GM18868 (cell line): ENCODE measurements around the gene KRTAP2-2.

Experiments used
- ATAC-seq: cut with Tn5 transposase; IDR thresholded peaks from one replicate; pipeline ENCODE4 v1.9.1; 2021; ENCODE audit warnings: mild to moderate bottlenecking, moderate library complexity; ENCODE audit not compliant: unreplicated experiment

Gene KRTAP2-2

DNA sequence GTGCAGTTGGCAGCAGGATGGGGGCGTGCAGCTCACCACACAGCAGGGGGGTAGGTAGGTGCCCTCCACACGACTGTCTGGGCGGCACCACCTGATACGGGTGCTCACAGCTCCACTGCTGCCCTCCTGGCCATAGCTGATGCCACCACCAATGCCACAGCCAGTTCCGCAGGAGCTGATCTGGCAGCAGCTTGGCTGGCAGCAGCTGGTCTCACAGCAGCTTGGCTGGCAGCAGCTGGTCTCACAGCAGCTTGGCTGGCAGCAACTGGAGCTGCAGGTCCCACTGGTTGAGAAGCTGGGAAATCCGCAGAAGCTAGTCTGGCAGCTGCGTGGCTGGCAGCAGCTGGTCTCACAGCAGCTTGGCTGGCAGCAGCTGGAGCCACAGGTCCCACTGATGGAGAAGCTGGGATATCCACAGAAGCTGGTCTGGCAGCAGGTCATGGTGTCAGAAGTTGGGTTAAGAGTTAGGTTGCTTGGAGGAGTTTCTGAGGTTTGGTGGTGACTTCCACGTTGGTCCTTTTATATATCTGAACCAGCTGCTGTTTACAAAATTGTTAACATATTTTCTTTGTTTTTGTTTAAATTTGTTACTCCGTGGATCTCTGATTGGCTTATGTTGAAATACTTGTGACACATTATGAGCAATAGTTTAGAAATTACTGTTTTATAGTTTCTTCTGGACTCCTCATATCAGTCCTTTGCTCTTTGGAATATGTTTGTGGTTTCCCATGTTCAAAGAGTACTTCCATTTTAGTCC, 28.1 kb downstream of the KRTAP2-2 start, which contains the start of gene KRTAP1-5:
Gene KRTAP1-5, minus strand, starts transcription at position 494 of the 757 bp plus-strand sequence. Its CDS starts 53 bp downstream, at position 441.
- no peak for ATAC-seq

GRCh38 chr17:41024697-41025096, 30.3 kb downstream of the KRTAP2-2 start:
- no peak for ATAC-seq

DNA sequence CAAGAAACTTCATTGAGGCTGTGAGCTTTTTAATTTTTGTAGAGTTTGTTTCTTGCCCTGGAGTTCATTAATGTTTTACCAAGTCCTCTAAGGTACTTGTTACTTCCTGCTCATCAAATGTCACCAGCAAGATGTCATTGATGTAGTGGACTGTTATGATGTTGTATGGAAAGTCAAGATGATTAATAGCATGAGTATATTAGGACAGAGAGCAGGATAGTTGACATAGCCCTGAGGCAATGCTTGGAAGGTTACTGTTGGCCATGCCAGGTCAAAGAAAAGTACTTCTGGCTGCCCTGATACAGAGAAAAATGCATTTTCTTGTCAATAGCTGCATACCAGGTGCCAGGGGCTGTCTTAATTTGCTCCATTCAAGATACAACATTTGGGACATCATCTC, 34.7 kb downstream of the KRTAP2-2 start:
- ATAC-seq, result no peak

DNA sequence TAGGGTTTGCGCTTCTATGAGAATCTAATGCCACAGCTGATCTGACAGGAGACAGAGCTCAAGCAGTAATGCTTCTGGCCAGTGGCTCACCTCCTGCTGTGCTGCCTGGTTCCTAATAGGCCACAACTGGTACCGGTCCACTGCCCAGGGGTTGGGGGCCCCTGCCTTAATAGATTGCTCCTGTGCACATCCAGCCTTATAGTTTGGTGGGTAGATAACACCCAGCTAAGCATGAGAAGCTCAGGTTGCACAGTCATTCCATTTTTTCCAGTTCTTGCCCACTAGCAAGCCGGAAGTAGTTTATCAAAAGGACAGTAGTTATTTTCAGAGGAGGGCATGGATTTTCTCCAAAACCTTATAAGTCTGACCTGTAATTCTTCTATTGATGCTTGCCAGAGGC, 35.6 kb downstream of the KRTAP2-2 start:
- no peak for ATAC-seq

GRCh38 chr17:41018541-41018940, 36.5 kb downstream of the KRTAP2-2 start:
- ATAC-seq, result no peak

DNA sequence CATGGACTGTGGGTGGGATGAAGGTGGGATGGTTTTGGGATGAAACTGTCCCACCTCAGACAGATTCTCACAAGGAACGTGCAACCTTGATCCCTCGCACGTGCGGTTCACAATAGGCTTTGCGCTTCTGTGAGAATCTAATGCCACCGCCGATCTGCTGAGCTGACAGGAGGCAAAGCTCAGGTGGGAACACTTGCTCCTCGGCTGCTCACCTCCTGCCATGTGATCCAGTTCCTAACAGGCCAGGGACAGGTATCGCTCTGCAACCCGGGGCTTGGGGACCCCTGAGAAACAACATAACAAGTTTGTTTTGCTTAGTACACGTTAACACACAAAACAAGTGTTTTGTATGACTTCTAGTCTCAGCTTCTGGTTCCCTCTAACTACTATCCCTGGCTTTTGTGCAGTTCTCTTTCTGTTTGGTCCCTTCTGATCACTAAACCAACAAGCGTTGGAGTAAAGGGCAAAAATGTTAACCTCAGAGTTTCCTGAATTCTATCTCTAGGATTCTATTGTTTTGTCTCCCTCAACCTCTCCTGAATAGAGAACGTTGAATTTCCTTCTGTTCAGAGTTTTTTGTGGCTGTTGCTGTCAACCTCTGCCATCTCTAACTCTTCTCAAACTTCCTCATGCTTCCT, 38.3 kb downstream of the KRTAP2-2 start:
- ATAC-seq, result no peak

GRCh38 chr17:41015454-41015853, 39.6 kb downstream of the KRTAP2-2 start:
- no peak for ATAC-seq

DNA sequence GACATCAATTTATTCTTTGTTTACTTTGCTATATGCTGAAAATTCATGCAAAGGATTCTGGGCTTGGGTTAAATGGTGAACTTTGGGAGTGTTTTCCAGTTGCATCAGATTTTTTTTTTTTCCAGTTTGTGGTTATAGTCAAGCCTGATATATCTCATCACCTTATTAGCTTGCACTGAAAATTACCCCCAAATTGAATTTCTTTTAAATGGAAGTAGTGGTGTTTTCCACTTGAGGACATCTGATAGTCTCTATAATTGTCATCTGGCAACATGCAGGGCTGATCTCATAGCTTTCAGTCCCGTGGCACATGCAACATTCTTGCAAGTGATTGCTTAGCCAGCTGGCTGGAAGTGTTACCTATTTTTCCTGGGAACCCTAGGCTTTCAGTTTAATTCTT, 41.4 kb downstream of the KRTAP2-2 start:
- ATAC-seq, result no peak

DNA sequence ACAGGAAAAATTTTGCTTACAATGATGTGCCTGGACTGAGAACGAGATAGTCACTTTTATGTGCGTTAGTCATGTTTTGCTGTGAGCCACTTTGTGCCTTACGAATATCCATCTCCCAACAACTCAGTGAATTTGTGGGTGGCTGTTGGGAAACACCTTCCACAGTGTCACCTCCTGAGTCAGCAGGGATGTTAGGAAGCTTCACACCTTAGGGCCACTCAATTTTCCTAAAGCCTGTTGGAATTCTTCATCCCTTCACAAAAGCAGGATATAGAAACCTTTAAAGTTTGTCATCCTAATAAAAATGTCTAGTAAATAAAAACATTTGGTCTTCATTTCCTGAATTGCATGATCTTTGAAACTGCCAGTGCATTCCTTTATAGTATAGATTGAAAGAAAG, 41.8 kb downstream of the KRTAP2-2 start:
- no peak for ATAC-seq

- ATAC-seq, result no peak
Observed at GRCh38 chr17:41012326-41013120, 42.5 kb downstream of the KRTAP2-2 start.

GRCh38 chr17:41010441-41010840, 44.6 kb downstream of the KRTAP2-2 start:
- no peak for ATAC-seq

DNA sequence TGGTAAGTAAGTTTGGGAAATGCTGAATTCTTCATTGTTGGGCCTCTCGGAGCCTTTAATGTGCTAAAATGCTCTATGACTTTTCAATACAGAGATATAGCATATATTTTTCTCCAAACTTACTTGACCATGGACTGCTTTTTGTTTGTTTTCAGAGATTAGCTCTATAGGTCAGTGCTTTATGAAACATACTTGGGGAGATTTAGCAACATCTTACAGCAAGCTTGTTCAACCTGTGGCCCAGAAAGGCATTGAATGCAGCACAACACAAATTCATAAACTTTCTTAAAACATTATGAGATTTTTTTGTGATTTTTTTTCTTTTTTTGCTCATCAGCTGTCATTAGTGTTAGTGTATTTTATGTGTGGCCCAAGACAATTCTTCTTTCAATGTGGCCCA, 45.1 kb downstream of the KRTAP2-2 start:
- ATAC-seq, result no peak

DNA sequence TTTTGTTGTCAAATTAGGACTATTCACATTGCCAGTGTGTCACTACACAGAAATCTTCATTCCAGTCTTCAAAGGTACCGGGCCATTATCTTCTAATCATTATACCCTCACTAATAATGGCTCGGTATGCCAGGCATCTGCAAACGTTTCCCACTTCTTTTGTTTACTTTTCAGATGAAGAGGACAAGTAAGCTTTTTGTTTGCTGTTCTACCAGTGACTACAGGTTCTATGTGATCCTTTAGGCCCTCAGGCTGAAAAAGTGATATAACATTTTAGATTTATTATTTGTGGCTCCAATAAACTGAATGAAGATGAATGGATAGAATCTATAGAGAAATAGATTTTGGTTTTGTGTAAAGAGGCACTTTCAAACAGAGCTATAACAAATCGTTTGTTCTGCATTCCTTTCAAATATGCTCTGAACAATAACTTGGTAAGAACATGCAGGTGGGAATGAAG, 45.7 kb downstream of the KRTAP2-2 start:
- no peak for ATAC-seq

- ATAC-seq, result no peak
Observed at GRCh38 chr17:41008811-41009210, 46.2 kb downstream of the KRTAP2-2 start, which contains the start of gene KRTAP3-1. KRTAP3-1 (minus strand) TSS chr17:41009128; CDS start chr17:41009074, 54 bp downstream.
